Colonic mucosa (tissue), 4 donors: ENCODE measurements around the gene HSD17B8. TPM values are rescaled to one million over a fixed set of nuclear protein-coding genes. Genes with fewer than 3 reads are reported as not detected.

Experiments
- DNase-seq: peaks from one replicate; pipeline ENCODE4 v3.0.0-alpha.2; 2020
- H3K27ac ChIP-seq: fragments of 200-600 bp; one replicate; pipeline ENCODE4 v1.8.0; 2021
- H3K27me3 ChIP-seq: fragments of 200-600 bp; one replicate; pipeline ENCODE4 v1.8.0; 2021
- H3K36me3 ChIP-seq: fragments of 200-600 bp; one replicate; pipeline ENCODE4 v1.8.0; 2021
- H3K4me1 ChIP-seq: fragments of 200-600 bp; one replicate; pipeline ENCODE4 v1.8.0; 2021; ENCODE audit warnings: mild to moderate bottlenecking
- H3K4me3 ChIP-seq: fragments of 200-600 bp; one replicate; pipeline ENCODE4 v1.8.0; 2021
- H3K9ac ChIP-seq, 2 donors: one replicate each; pipeline ENCODE4 v1.7.0; 2013; ENCODE audit warnings: control low read depth in 2 of 2, low read depth in 2 of 2, low read length in 2 of 2
- H3K9me3 ChIP-seq: fragments of 200-600 bp; one replicate; pipeline ENCODE4 v1.8.0; 2021
- CTCF ChIP-seq: fragments of 200-600 bp; IDR thresholded peaks from one replicate; pipeline ENCODE4 v1.8.0; 2022; ENCODE audit warnings: antibody characterized with exemption, mild to moderate bottlenecking
- intact Hi-C: fragments of 100-400 bp; cut with DNase I; formaldehyde crosslinking; loops from one replicate; pipeline ENCODE4 v1.14.1; 2022
- total RNA-seq, 2 donors: library from RNA; stranded (reverse); fragmentation: NEBNext Ultra II Directional in 1 of 2; extraction: Animal tissue kit (Norgen Biotek cat#: 25700) in 1 of 2; gene quantifications; one replicate each; pipeline ENCODE4 v1.2.1, GENCODE V29; 2021
- donor health status: healthy.
- donor health status: DM: no; HTN: no; CAD: no.
- donor health status: DM: no; HTN: no; CAD: no.

Gene HSD17B8
- total RNA-seq, 2 donors from 2014 or later, result 13.0 to 23.7 TPM

- Histone ChIP-seq H3K9me3 (no peaks in the 10 kb centered on the region), H3K27ac (no peak overlapping the region), H3K4me3 (no peak overlapping the region), H3K27me3 (no peaks in the 10 kb centered on the region), H3K9ac (no peak overlapping the region), H3K4me1 (no peaks in the 10 kb centered on the region), H3K36me3 (no peaks in the 10 kb centered on the region)
- TF ChIP-seq CTCF, result no peak
- DNase-seq, result no peak
- intact Hi-C loops, result no loop called here
Measured at GRCh38 chr6:33177552-33178446, 26.7 kb upstream of the HSD17B8 start.

DNA sequence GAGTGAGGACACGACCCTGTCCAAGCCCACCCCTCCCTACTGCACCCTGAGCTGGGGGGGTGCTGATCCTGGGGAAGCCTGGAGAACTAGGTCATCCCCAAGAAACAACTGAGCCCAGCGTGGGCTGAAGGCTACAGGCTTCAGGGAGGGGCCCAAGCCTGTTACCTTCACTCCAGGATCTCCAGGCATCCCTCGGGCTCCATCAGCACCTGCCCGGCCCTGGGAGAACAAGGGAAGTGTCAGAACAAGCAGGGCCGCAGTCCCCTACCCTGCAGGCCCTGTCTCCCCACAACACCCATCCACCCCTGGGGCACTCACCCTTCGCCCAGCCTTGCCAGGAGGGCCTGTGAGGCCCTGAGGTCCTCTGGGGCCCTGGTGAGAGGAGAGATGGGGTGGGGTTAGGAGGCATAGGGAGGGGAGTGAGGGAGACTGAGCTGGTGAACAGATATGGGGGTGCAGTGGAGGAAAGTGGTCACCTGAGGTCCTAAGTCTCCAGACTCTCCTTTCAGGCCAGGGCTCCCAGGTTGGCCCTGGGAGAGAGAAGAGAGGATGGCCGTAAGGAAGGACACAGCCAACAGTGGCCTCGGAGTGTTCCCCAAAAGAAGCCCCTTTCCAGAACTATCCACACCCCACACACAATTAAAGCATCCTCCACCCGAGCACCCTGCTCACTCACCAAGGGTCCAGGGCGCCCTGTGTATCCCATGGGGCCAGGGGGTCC lies 25.5 kb upstream of the HSD17B8 start:
- TF ChIP-seq CTCF, result no peak
- intact Hi-C loops, result no loop called here
- H3K9me3 ChIP-seq, result no peaks in the 10 kb centered on the region
- H3K27ac ChIP-seq, result no peak overlapping the region
- no peaks in the 10 kb centered on the region for H3K36me3 ChIP-seq
- H3K4me3 ChIP-seq, result no peak overlapping the region
- H3K27me3 ChIP-seq, result no peaks in the 10 kb centered on the region
- H3K4me1 ChIP-seq, result no peaks in the 10 kb centered on the region
- DNase-seq, result no peak
- no peak overlapping the region for H3K9ac ChIP-seq

DNA sequence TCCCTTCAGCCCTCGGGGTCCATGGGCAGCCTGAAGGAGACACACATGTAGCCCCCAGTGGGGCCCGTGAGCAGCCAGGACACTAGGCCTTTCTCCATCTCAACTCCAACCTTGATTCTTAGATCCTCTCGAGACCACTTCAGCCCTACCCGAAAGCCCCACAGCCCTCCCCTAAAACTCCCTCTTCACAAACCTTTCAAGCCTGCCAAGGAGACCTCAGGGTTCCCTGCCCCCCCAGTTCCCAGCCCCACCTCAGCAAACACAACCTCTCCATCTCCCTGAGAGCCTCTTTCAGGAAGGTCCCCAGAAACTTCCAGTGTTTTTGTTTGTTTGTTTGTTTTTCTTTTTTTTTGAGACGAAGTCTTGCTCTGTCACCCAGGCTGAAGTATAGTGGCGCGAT lies 23.3 kb upstream of the HSD17B8 start:
- H3K4me1 ChIP-seq, result no peaks in the 10 kb centered on the region
- no peak overlapping the region for H3K4me3 ChIP-seq
- no peak overlapping the region for H3K27ac ChIP-seq
- H3K9me3 ChIP-seq, result no peaks in the 10 kb centered on the region
- intact Hi-C loops, result no loop called here
- no peak for TF ChIP-seq CTCF
- no peak overlapping the region for H3K9ac ChIP-seq
- H3K27me3 ChIP-seq, result no peaks in the 10 kb centered on the region
- H3K36me3 ChIP-seq, result no peaks in the 10 kb centered on the region
- no peak for DNase-seq

DNA sequence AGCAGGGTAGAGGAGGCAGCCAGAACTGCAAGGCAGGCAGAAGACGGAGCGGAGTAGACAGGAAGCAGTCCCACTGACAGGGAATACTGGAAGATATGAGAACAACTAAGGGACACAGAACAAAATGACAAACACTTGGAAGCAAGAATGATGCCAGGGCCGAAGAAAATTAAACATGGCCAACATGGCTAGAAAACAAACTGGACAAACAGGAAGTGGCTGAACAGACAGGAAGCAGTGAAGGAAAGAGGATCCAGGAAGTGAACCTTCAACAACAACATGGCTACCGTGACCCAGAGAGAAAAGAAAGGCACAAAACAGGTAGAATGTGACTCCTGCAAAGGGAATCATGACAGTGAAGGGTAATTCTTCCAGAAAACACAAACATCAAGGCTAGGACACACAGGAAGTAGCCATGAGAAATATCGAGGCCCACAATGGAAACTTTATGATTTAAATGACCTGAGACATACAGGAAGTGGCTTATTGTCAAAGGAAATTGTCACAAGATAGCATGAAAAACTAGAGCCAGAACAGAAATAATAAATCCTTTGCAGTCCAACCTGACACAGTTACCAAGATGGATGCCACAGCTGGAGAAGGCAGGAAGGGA lies 21.3 kb upstream of the HSD17B8 start:
- no peaks in the 10 kb centered on the region for H3K27me3 ChIP-seq
- DNase-seq, result no peak
- H3K4me1 ChIP-seq, result no peaks in the 10 kb centered on the region
- H3K36me3 ChIP-seq, result no peaks in the 10 kb centered on the region
- H3K9ac ChIP-seq, result no peak overlapping the region
- no peak overlapping the region for H3K4me3 ChIP-seq
- intact Hi-C loops, result no loop called here
- TF ChIP-seq CTCF, result no peak
- no peaks in the 10 kb centered on the region for H3K9me3 ChIP-seq
- H3K27ac ChIP-seq, result no peak overlapping the region

DNA sequence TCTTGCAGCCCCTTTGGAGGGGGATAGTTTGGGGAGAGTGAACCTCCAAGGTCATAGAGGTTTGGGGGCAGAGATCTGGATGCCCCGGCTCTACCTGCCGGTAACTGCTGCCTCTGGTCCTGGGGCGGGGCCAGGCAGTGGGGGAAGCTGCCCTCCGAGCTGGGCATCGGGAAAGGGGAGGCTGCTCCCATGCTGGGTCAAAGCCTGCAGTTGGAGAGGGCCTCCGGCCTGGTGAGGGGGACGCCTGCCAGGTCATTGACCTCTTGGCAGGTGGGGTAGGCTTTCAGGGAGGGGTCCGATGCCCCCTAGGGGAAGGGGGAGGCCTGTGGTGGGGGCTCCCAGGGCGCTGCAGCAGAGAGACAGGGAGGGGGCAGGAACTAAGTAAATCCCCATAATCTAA lies 19.3 kb upstream of the HSD17B8 start:
- Histone ChIP-seq H3K9me3 (no peaks in the 10 kb centered on the region), H3K4me3 (no peak overlapping the region), H3K27ac (no peak overlapping the region), H3K27me3 (no peaks in the 10 kb centered on the region), H3K4me1 (no peaks in the 10 kb centered on the region), H3K36me3 (no peaks in the 10 kb centered on the region), H3K9ac (no peak overlapping the region)
- intact Hi-C loops, result no loop called here
- no peak for TF ChIP-seq CTCF
- DNase-seq, result no peak
